ENCODE measurements around the gene NSMF. TPM values are rescaled to one million over a fixed set of nuclear protein-coding genes. Genes with fewer than 3 reads are reported as not detected.

Gene NSMF
- total and polyA plus RNA-seq, 2 of the 8 experiments (the other 6 are each of a cell fraction or from before 2014, with no cell fraction given) = 56.7 to 65.1 TPM

GRCh38 chr9:137476856-137477255 is 17.7 kb upstream of the NSMF start:
- H3K9me3 ChIP-seq (ENCODE audit: insufficient read depth in 2 of 2, low read depth in 1 of 2, low read length in 1 of 2) = peaks cover 4 to 11% of the 10 kb centered on the region in 2 experiments; a peak in 3 of 4 replicates
- H3K18ac ChIP-seq (ENCODE audit: extremely low read depth, low read length) = no peak overlapping the region
- H3K27ac ChIP-seq (ENCODE audit: low read depth, low read length) = no peak overlapping the region
- no peak overlapping the region for H3K9ac ChIP-seq (replicated peaks in 1 of 4; ENCODE audit: extremely low read depth in 1 of 4, low read depth in 3 of 4, low read length in 3 of 4)
- WGBS, 2 experiments (ENCODE audit: extremely low coverage in 1 of 2, insufficient coverage in 1 of 2, insufficient read length in 1 of 2, insufficient replicate concordance in 2 of 2, low coverage in 1 of 2, low lambda C conversion rate in 2 of 2, missing lambda C conversion rate in 1 of 2) = 94% methylated on average over 5 of the region's 11 CpGs; no CpG with 5 or more reads in 1 of the 2 experiments
- ChIA-PET CTCF (ENCODE audit: partially characterized antibody) (no interaction called here), POLR2A (ENCODE audit: partially characterized antibody) (no interaction called here)
- no peak overlapping the region for H2AFZ ChIP-seq (ENCODE audit: low read length)
- H2BK20ac ChIP-seq (ENCODE audit: low read length) = no peak overlapping the region
- no peaks in the 10 kb centered on the region; a peak in 1 of 7 replicates for H3K27me3 ChIP-seq (replicated peaks in 1 of 4; ENCODE audit: control insufficient read depth in 3 of 4, extremely low read depth in 1 of 4, insufficient read depth in 3 of 4, low read length in 3 of 4)
- H4K8ac ChIP-seq (ENCODE audit: extremely low read depth, insufficient read depth, low read length) = no peak overlapping the region
- no peaks in the 10 kb centered on the region for H3K79me1 ChIP-seq (ENCODE audit: low read depth, low read length)
- no peak overlapping the region for H2BK15ac ChIP-seq (ENCODE audit: low read length)
- H3K4me2 ChIP-seq (ENCODE audit: insufficient read depth in 1 of 2, low read depth in 2 of 2, low read length in 2 of 2) = no peak overlapping the region
- no peak overlapping the region for H2BK12ac ChIP-seq (ENCODE audit: low read depth, low read length)
- DNase-seq (ENCODE audit: low read depth in 1 of 2, low spot score in 2 of 2) = no peak
- H3K4me3 ChIP-seq (ENCODE audit: extremely low read depth in 1 of 4, insufficient read depth in 2 of 4, low read depth in 3 of 4, low read length in 4 of 4) = no peak overlapping the region
- TF ChIP-seq ATF2 (IDR thresholded peaks at IDR 0.05; ENCODE audit: low read length) (no peak), KDM5A (IDR thresholded peaks at IDR 0.05; ENCODE audit: low read length) (no peak), RNF2 (IDR thresholded peaks at IDR 0.05; ENCODE audit: borderline replicate concordance, low read depth, low read length, missing control alignments, poor library complexity, severe bottlenecking) (no peak), CHD1 (IDR thresholded peaks at IDR 0.05; ENCODE audit: low read depth, low read length) (no peak)
- H4K5ac ChIP-seq (ENCODE audit: insufficient read length, low read depth, low read length) = no peak overlapping the region
- H3K56ac ChIP-seq (replicated peaks; ENCODE audit: insufficient read length, low read depth, low read length) = no peak overlapping the region
- no peak overlapping the region for H3K4ac ChIP-seq (replicated peaks; ENCODE audit: insufficient read length, low read depth, low read length)
- H3K23ac ChIP-seq (ENCODE audit: insufficient read length) = no peak overlapping the region
- no peaks in the 10 kb centered on the region for H3K79me2 ChIP-seq (ENCODE audit: control insufficient read depth in 1 of 2, insufficient read depth in 2 of 2, low read length in 2 of 2)
- H4K20me1 ChIP-seq (replicated peaks in 1 of 2; ENCODE audit: control insufficient read depth in 1 of 2, insufficient read depth in 2 of 2, low read length in 2 of 2) = no peaks in the 10 kb centered on the region
- H3K14ac ChIP-seq (ENCODE audit: insufficient read length) = no peak overlapping the region
- H3K4me1 ChIP-seq (replicated peaks in 1 of 4; ENCODE audit: control insufficient read depth in 3 of 4, insufficient read depth in 4 of 4, low read length in 3 of 4) = no peaks in the 10 kb centered on the region; a peak in 2 of 7 replicates
- H2BK120ac ChIP-seq (replicated peaks; ENCODE audit: low read depth, low read length) = no peak overlapping the region
- H2BK5ac ChIP-seq (ENCODE audit: low read depth, low read length) = no peak overlapping the region
- no peaks in the 10 kb centered on the region for H3K36me3 ChIP-seq (ENCODE audit: control insufficient read depth in 2 of 4, insufficient read depth in 4 of 4, low read length in 3 of 4)
- H3K23me2 ChIP-seq (ENCODE audit: low read depth, low read length) = no peaks in the 10 kb centered on the region
- FAIRE-seq = no peak
- H4K91ac ChIP-seq (replicated peaks; ENCODE audit: insufficient read length, low read length) = no peak overlapping the region
- no peak overlapping the region for H2AK5ac ChIP-seq (ENCODE audit: low read depth, low read length)

Measured in H1 (cell line).